OCI-LY7 (cell line): ENCODE results near the gene FCER1G.

Experiments
- CTCF ChIP-seq: fragments of 200-600 bp; sonication (generic); conservative IDR thresholded peaks from 2 replicates; pipeline ENCODE4 v1.5.1; 2014; ENCODE audit warnings: mild to moderate bottlenecking, antibody characterized with exemption, low read length, moderate library complexity, mixed read lengths
- EZH2phosphoT487 ChIP-seq: fragments of 200-600 bp; sonication (generic); IDR thresholded peaks from 2 replicates; pipeline ENCODE4 v1.6.1; 2018; ENCODE audit warnings: low read depth, borderline replicate concordance, mild to moderate bottlenecking, mixed run types, antibody characterized with exemption, low read length, moderate library complexity, mixed read lengths

- TF ChIP-seq CTCF: no peak
- no peak for TF ChIP-seq EZH2phosphoT487
Measured at GRCh38 chr1:161226759-161227158, 11.7 kb downstream of the FCER1G start.
